Measurements from ENCODE around the gene GRID2. TPM values are rescaled to one million over a fixed set of nuclear protein-coding genes. Genes with fewer than 3 reads are reported as not detected.

The GRID2 gene
- total and polyA plus RNA-seq, 2 donors (not counting 1 experiment from before 2014, with no cell fraction given), result under 0.01 to 0.02 TPM

- DNase-seq (ENCODE audit: low read depth in 2 of 2), result no peak
- H4K20me1 ChIP-seq (ENCODE audit: control insufficient read depth, extremely low read depth, insufficient read depth, low read length), result no peaks in the 10 kb centered on the region
- H3K79me2 ChIP-seq (ENCODE audit: control insufficient read depth, insufficient read depth, low read length), result no peaks in the 10 kb centered on the region
- no peak overlapping the region for H3K9ac ChIP-seq (ENCODE audit: insufficient read depth, low read length)
- H3K36me3 ChIP-seq (ENCODE audit: control insufficient read depth, insufficient read depth, low read length), result no peaks in the 10 kb centered on the region
- no peak overlapping the region for H2AFZ ChIP-seq (ENCODE audit: low read length)
- no peak overlapping the region for H3K4me2 ChIP-seq (ENCODE audit: extremely low read depth, insufficient read depth, low read length)
- H3K9me3 ChIP-seq (ENCODE audit: control insufficient read depth, insufficient read depth, low read depth, low read length), result no peaks in the 10 kb centered on the region
- H3K4me1 ChIP-seq (ENCODE audit: control insufficient read depth, extremely low read depth, insufficient read depth, low read length), result no peaks in the 10 kb centered on the region
- H3K4me3 ChIP-seq (replicated peaks in 1 of 4; ENCODE audit: control extremely low read depth in 1 of 4, insufficient read depth in 1 of 4, low read depth in 3 of 4, low read length in 4 of 4), result no peak overlapping the region
- H3K27ac ChIP-seq (ENCODE audit: insufficient read depth, low read length), result no peak overlapping the region
- no peaks in the 10 kb centered on the region for H3K27me3 ChIP-seq (ENCODE audit: control insufficient read depth, insufficient read depth, low read length)
- TF ChIP-seq CTCF (conservative IDR thresholded peaks at IDR 0.05 in 1 of 2, IDR thresholded peaks at IDR 0.05 in 1 of 2; ENCODE audit: low read depth in 1 of 2, low read length in 2 of 2) (no peak), EZH2 (IDR thresholded peaks at IDR 0.05; ENCODE audit: low read length, missing control alignments) (no peak)
Observed at GRCh38 chr4:93761286-93761685, 1457.5 kb downstream of the GRID2 start.

- Histone ChIP-seq H3K36me3 (ENCODE audit: control insufficient read depth, insufficient read depth, low read length) (no peaks in the 10 kb centered on the region), H3K9me3 (ENCODE audit: control insufficient read depth, insufficient read depth, low read depth, low read length) (no peaks in the 10 kb centered on the region), H3K27me3 (ENCODE audit: control insufficient read depth, insufficient read depth, low read length) (no peaks in the 10 kb centered on the region), H2AFZ (ENCODE audit: low read length) (no peak overlapping the region), H3K27ac (ENCODE audit: insufficient read depth, low read length) (no peak overlapping the region), H3K4me2 (ENCODE audit: extremely low read depth, insufficient read depth, low read length) (no peak overlapping the region), H3K9ac (ENCODE audit: insufficient read depth, low read length) (no peak overlapping the region), H4K20me1 (ENCODE audit: control insufficient read depth, extremely low read depth, insufficient read depth, low read length) (no peaks in the 10 kb centered on the region), H3K4me3 (replicated peaks in 1 of 4; ENCODE audit: control extremely low read depth in 1 of 4, insufficient read depth in 1 of 4, low read depth in 3 of 4, low read length in 4 of 4) (no peak overlapping the region), H3K79me2 (ENCODE audit: control insufficient read depth, insufficient read depth, low read length) (no peaks in the 10 kb centered on the region), H3K4me1 (ENCODE audit: control insufficient read depth, extremely low read depth, insufficient read depth, low read length) (no peaks in the 10 kb centered on the region)
- TF ChIP-seq CTCF (conservative IDR thresholded peaks at IDR 0.05 in 1 of 2, IDR thresholded peaks at IDR 0.05 in 1 of 2; ENCODE audit: low read depth in 1 of 2, low read length in 2 of 2), result peak; percentile 58 to 74
- no peak for TF ChIP-seq EZH2 (IDR thresholded peaks at IDR 0.05; ENCODE audit: low read length, missing control alignments)
- DNase-seq (ENCODE audit: low read depth in 2 of 2), result peak; percentile 21 to 72
Observed at GRCh38 chr4:93764639-93765246, 1461.0 kb downstream of the GRID2 start.

GRCh38 chr4:93767917-93768316, 1464.2 kb downstream of the GRID2 start:
- H3K27ac ChIP-seq (ENCODE audit: insufficient read depth, low read length), result no peak overlapping the region
- H3K36me3 ChIP-seq (ENCODE audit: control insufficient read depth, insufficient read depth, low read length), result no peaks in the 10 kb centered on the region
- no peaks in the 10 kb centered on the region for H3K27me3 ChIP-seq (ENCODE audit: control insufficient read depth, insufficient read depth, low read length)
- H3K4me3 ChIP-seq (replicated peaks in 1 of 4; ENCODE audit: control extremely low read depth in 1 of 4, insufficient read depth in 1 of 4, low read depth in 3 of 4, low read length in 4 of 4), result no peak overlapping the region
- H2AFZ ChIP-seq (ENCODE audit: low read length), result no peak overlapping the region
- no peaks in the 10 kb centered on the region for H3K4me1 ChIP-seq (ENCODE audit: control insufficient read depth, extremely low read depth, insufficient read depth, low read length)
- no peaks in the 10 kb centered on the region for H4K20me1 ChIP-seq (ENCODE audit: control insufficient read depth, extremely low read depth, insufficient read depth, low read length)
- H3K4me2 ChIP-seq (ENCODE audit: extremely low read depth, insufficient read depth, low read length), result no peak overlapping the region
- no peak overlapping the region for H3K9ac ChIP-seq (ENCODE audit: insufficient read depth, low read length)
- no peak for TF ChIP-seq CTCF (conservative IDR thresholded peaks at IDR 0.05 in 1 of 2, IDR thresholded peaks at IDR 0.05 in 1 of 2; ENCODE audit: low read depth in 1 of 2, low read length in 2 of 2)
- no peak for TF ChIP-seq EZH2 (IDR thresholded peaks at IDR 0.05; ENCODE audit: low read length, missing control alignments)
- no peaks in the 10 kb centered on the region for H3K79me2 ChIP-seq (ENCODE audit: control insufficient read depth, insufficient read depth, low read length)
- no peaks in the 10 kb centered on the region for H3K9me3 ChIP-seq (ENCODE audit: control insufficient read depth, insufficient read depth, low read depth, low read length)
- DNase-seq (ENCODE audit: low read depth in 2 of 2), result no peak

Data from fibroblast of lung (primary cell).